ENCODE data around the gene AFAP1L2.
A peak's percentile ranks its signal among the peaks of the same experiment; 100 is the strongest.

Gene AFAP1L2

DNA sequence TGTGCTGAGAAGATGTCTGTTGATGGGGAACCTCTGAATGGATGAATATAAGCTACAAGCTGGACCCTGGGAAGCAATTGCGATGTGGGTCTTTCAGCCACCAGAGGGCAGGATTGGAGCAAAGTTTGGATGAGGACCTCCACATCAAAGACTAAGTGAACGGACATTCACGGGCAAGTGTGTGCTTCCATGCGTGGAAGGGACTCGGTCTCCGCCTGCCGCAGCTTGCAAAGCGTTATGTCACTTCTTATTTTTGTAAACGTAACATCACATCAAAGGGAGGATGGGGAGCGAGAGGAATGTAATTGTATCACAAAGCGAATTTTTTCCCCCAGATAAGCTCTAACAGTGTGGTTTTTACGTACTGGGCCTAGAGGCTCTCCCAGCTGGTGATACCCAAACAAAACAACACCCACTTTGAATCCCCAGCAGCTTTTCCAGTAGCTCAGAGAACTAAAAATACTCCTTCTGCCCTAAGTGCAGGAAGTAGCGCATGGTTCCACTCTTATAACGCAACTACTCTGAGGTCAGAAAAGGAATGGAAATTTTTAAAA lies 100.2 kb downstream of the AFAP1L2 start:
- peak overlapping the region; percentile 40 for H3K4me3 ChIP-seq (ENCODE audit: low read depth, low read length)
- H3K4me1 ChIP-seq (ENCODE audit: control insufficient read depth, insufficient read depth, low read length, unreplicated experiment), result peaks cover 29% of the 10 kb centered on the region
- H2AFZ ChIP-seq (ENCODE audit: low read length, unreplicated experiment), result peak overlapping the region; percentile 2
- H3K36me3 ChIP-seq (ENCODE audit: insufficient read depth, low read length), result no peaks in the 10 kb centered on the region
- H3K27ac ChIP-seq (ENCODE audit: low read depth, low read length), result no peak overlapping the region
- no peaks in the 10 kb centered on the region for H3K79me2 ChIP-seq (ENCODE audit: control insufficient read depth, insufficient read depth, low read length, unreplicated experiment)
- no peaks in the 10 kb centered on the region for H3K27me3 ChIP-seq (ENCODE audit: insufficient read depth, low read length)

DNA sequence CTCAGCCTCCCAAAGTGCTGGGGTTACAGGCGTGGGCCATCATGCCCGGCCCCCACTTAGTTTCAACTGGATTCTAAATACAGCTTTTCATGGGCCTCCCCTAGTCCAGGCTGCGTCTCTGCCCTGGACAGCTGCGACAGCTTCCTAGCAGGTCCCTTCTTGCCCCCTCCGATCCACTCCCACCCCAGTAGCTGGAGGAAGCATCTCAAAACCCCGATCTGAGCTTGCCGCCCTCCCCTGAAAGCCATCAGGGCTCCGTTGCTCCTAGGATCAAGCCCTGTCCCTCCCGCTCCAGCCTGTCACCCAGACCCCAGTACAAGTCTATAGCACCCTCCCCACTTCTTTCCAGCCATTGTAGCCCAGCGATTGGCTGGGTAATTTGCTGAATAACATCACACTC lies 100.7 kb downstream of the AFAP1L2 start:
- no peak overlapping the region for H3K27ac ChIP-seq (ENCODE audit: low read depth, low read length)
- no peaks in the 10 kb centered on the region for H3K27me3 ChIP-seq (ENCODE audit: insufficient read depth, low read length)
- no peak overlapping the region for H3K4me3 ChIP-seq (ENCODE audit: low read depth, low read length)
- H3K79me2 ChIP-seq (ENCODE audit: control insufficient read depth, insufficient read depth, low read length, unreplicated experiment), result no peaks in the 10 kb centered on the region
- no peak overlapping the region for H2AFZ ChIP-seq (ENCODE audit: low read length, unreplicated experiment)
- H3K36me3 ChIP-seq (ENCODE audit: insufficient read depth, low read length), result no peaks in the 10 kb centered on the region
- H3K4me1 ChIP-seq (ENCODE audit: control insufficient read depth, insufficient read depth, low read length, unreplicated experiment), result peaks cover 24% of the 10 kb centered on the region

DNA sequence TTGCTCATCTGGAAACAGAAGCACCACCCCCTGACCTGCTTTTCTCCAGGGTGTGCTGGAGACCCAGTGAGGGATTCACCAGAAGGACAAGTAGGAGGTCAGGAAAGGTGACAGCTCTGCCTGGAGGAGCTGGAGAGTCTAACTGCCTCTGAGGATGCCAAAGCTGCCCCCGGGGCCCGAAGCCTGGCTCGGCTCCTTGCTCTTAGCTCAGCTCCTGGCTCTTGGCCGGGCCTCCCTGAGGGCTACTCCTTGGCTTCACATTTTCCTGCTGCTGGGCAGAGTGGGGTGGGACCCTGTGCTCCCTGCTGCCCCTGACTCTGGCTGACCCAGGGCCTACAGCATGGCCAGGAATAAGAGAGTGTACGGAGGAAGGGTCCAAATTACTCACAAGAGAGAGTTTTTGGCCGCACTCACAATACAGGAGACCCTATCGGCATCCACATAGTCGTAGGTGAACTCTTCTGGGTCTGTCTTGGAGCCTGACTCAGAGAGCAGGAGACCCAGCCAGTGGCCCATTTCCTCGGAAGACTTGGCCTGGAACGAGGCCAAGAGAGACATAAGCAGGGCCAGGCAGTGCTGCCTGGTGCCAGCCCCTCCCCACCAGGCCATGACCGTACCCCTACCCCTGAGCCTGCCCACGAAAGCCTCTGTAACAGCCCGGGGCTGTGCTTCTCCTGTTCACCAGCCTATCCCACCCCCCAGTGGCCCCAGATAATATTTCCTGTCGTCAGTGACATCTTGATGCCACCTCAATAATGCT lies 102.2 kb downstream of the AFAP1L2 start:
- Histone ChIP-seq H3K79me2 (ENCODE audit: control insufficient read depth, insufficient read depth, low read length, unreplicated experiment) (no peaks in the 10 kb centered on the region), H3K4me3 (ENCODE audit: low read depth, low read length) (no peak overlapping the region), H3K27ac (ENCODE audit: low read depth, low read length) (no peak overlapping the region), H3K27me3 (ENCODE audit: insufficient read depth, low read length) (no peaks in the 10 kb centered on the region), H3K4me1 (ENCODE audit: control insufficient read depth, insufficient read depth, low read length, unreplicated experiment) (peaks cover 15% of the 10 kb centered on the region), H2AFZ (ENCODE audit: low read length, unreplicated experiment) (no peak overlapping the region), H3K36me3 (ENCODE audit: insufficient read depth, low read length) (no peaks in the 10 kb centered on the region)

DNA sequence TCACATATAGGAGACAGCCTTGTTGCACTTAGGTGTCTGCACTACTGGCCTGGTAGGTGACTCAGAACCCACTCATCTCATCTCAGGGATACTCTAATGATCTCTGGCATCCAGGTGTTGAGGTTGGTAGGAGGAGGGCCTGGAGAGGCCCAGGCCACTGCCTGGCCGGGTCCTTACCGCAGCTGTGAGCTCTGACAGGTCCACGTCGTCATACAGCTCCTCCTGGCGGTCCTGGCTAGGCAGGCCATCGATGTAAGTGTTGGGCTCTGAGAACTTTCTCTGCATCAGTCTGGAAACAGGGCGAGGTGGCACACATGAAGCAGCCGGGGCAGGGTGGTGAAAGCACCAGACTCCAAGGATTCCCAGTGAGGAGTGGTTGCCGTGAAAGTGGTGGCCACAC lies 103.1 kb downstream of the AFAP1L2 start:
- no peak overlapping the region for H3K27ac ChIP-seq (ENCODE audit: low read depth, low read length)
- H2AFZ ChIP-seq (ENCODE audit: low read length, unreplicated experiment), result no peak overlapping the region
- H3K4me3 ChIP-seq (ENCODE audit: low read depth, low read length), result no peak overlapping the region
- H3K79me2 ChIP-seq (ENCODE audit: control insufficient read depth, insufficient read depth, low read length, unreplicated experiment), result no peaks in the 10 kb centered on the region
- peaks cover 6% of the 10 kb centered on the region for H3K4me1 ChIP-seq (ENCODE audit: control insufficient read depth, insufficient read depth, low read length, unreplicated experiment)
- H3K27me3 ChIP-seq (ENCODE audit: insufficient read depth, low read length), result no peaks in the 10 kb centered on the region
- no peaks in the 10 kb centered on the region for H3K36me3 ChIP-seq (ENCODE audit: insufficient read depth, low read length)

DNA sequence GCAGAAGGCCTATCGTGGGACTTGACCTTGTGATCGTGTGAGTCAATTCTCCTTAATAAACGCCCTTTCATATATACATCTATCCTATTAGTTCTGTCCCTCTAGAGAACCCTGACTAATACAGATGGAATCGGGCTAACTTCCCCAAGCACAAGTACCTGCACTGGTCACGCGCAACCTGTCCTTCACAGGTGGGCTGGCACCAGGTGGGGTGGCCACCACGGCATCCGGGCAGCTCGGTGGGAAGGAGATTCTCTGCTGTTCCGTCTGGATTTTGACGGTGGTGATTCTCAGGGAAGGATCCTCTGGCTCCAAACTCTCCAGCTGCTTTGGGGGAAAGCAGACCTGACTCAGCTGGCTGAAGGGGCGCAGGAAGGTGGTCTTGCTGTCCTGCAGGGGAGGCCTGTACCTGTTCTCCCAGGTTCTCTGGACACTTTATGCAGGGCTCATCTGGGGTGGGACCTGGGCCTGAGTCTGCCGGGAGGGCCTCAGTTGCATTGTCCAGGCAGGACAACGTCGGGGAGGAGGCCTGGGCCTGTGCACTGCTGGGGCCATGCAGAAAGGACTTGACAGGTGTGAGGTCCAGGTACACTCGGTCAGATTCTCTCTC lies 104.2 kb downstream of the AFAP1L2 start:
- H3K27ac ChIP-seq (ENCODE audit: low read depth, low read length), result no peak overlapping the region
- H3K36me3 ChIP-seq (ENCODE audit: insufficient read depth, low read length), result 0 out of 2 replicates have a peak, but pooled peaks cover 4% of the 10 kb centered on the region
- H3K4me3 ChIP-seq (ENCODE audit: low read depth, low read length), result no peak overlapping the region
- no peaks in the 10 kb centered on the region for H3K79me2 ChIP-seq (ENCODE audit: control insufficient read depth, insufficient read depth, low read length, unreplicated experiment)
- H2AFZ ChIP-seq (ENCODE audit: low read length, unreplicated experiment), result no peak overlapping the region
- H3K4me1 ChIP-seq (ENCODE audit: control insufficient read depth, insufficient read depth, low read length, unreplicated experiment), result peaks cover 6% of the 10 kb centered on the region
- no peaks in the 10 kb centered on the region for H3K27me3 ChIP-seq (ENCODE audit: insufficient read depth, low read length)

DNA sequence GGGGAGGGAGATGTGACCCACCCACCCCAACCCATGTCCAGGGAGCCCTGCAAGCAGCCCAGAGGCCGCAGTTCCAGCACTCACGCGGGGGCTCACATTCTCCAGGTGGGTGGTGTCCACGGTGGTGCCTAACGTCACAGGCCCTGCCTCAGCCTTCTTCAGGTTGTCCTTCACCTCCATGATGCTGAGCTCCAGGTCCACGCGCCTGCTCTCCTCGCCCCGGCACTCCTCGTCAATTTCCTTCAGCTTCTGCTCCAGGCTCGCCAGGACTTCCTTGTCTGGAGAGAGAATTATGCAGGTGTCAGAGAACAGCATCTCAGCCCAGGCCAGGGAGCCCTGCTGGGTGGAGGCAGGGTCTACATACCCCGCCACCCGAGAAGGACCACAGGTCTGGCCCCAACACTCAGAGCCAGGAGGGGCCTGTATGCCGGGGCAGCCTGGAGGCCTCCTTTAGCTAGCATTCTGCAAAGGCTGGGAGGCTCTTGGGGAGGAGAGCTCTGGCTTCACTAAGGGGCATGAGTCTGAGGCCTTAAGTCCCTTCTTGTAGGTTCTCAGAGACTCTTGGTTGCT lies 107.1 kb downstream of the AFAP1L2 start:
- H3K36me3 ChIP-seq (ENCODE audit: insufficient read depth, low read length), result 0 out of 2 replicates have a peak, but pooled peaks cover 4% of the 10 kb centered on the region
- no peaks in the 10 kb centered on the region for H3K27me3 ChIP-seq (ENCODE audit: insufficient read depth, low read length)
- H3K27ac ChIP-seq (ENCODE audit: low read depth, low read length), result no peak overlapping the region
- H3K79me2 ChIP-seq (ENCODE audit: control insufficient read depth, insufficient read depth, low read length, unreplicated experiment), result no peaks in the 10 kb centered on the region
- no peaks in the 10 kb centered on the region for H3K4me1 ChIP-seq (ENCODE audit: control insufficient read depth, insufficient read depth, low read length, unreplicated experiment)
- no peak overlapping the region for H3K4me3 ChIP-seq (ENCODE audit: low read depth, low read length)
- no peak overlapping the region for H2AFZ ChIP-seq (ENCODE audit: low read length, unreplicated experiment)

DNA sequence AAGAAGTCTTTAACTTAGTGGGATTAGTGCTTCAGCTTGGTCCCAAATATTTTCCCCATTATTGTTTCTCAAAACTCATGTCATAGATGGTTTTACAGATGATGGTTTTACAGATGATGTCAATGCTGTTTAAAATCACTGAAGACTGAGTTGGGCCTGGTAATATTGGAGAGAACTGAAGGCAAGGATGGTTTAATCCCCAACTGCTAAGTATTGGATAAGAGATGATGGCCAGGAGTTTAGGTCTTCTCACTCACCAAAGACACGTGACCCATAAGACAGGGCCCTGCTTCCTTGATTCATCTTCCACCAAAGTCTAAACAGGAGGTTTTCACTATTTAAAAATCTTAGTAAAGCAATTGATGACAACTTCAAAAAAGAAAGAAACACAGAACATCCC lies 108.9 kb downstream of the AFAP1L2 start:
- no peak overlapping the region for H2AFZ ChIP-seq (ENCODE audit: low read length, unreplicated experiment)
- no peak overlapping the region for H3K27ac ChIP-seq (ENCODE audit: low read depth, low read length)
- H3K4me3 ChIP-seq (ENCODE audit: low read depth, low read length), result no peak overlapping the region
- no peaks in the 10 kb centered on the region for H3K27me3 ChIP-seq (ENCODE audit: insufficient read depth, low read length)
- H3K79me2 ChIP-seq (ENCODE audit: control insufficient read depth, insufficient read depth, low read length, unreplicated experiment), result no peaks in the 10 kb centered on the region
- no peaks in the 10 kb centered on the region for H3K4me1 ChIP-seq (ENCODE audit: control insufficient read depth, insufficient read depth, low read length, unreplicated experiment)
- H3K36me3 ChIP-seq (ENCODE audit: insufficient read depth, low read length), result 0 out of 2 replicates have a peak, but pooled peaks cover 4% of the 10 kb centered on the region

DNA sequence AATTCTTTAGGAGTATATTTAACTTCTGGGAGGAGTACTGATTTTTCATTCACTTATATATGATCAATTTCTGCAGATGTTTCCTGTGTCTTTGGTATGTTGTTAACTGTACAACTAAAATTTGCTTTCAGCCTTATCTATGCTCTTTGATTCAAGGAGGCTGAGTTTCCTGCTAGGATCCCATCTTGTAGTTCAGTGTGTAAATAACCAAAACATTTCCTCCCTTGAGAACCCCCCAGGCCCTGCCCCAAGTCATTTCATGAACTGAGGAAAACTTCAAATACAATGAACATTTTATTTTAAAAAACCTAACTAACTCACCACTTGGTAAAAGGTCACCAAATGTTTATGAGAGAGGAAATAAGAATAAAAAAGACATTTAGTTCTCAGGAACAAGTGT lies 109.8 kb downstream of the AFAP1L2 start:
- H3K79me2 ChIP-seq (ENCODE audit: control insufficient read depth, insufficient read depth, low read length, unreplicated experiment), result no peaks in the 10 kb centered on the region
- H3K4me1 ChIP-seq (ENCODE audit: control insufficient read depth, insufficient read depth, low read length, unreplicated experiment), result no peaks in the 10 kb centered on the region
- H3K36me3 ChIP-seq (ENCODE audit: insufficient read depth, low read length), result 0 out of 2 replicates have a peak, but pooled peaks cover 4% of the 10 kb centered on the region
- H3K27me3 ChIP-seq (ENCODE audit: insufficient read depth, low read length), result no peaks in the 10 kb centered on the region
- H3K27ac ChIP-seq (ENCODE audit: low read depth, low read length), result no peak overlapping the region
- no peak overlapping the region for H3K4me3 ChIP-seq (ENCODE audit: low read depth, low read length)
- H2AFZ ChIP-seq (ENCODE audit: low read length, unreplicated experiment), result no peak overlapping the region

DNA sequence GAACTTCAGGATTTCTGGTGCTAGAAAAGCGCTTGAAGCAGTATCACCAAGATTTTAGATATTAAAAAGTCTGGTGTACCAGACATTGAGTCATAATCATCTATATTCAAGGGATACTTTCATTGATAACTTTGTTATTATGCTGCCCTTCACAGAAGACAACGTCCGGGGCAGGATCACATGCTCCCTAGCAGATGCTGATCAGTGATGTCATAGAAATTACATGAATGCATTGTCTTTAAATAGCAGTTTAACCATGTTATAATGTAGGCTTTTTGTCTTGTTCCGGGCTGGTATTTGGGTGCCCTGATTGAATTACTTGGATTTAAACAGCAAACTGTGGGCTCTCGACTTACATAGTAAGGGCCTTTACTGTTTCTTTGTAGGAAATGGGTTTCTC lies 111.2 kb downstream of the AFAP1L2 start:
- Histone ChIP-seq H3K79me2 (ENCODE audit: control insufficient read depth, insufficient read depth, low read length, unreplicated experiment) (no peaks in the 10 kb centered on the region), H3K27me3 (ENCODE audit: insufficient read depth, low read length) (no peaks in the 10 kb centered on the region), H3K4me1 (ENCODE audit: control insufficient read depth, insufficient read depth, low read length, unreplicated experiment) (no peaks in the 10 kb centered on the region), H2AFZ (ENCODE audit: low read length, unreplicated experiment) (no peak overlapping the region), H3K4me3 (ENCODE audit: low read depth, low read length) (no peak overlapping the region), H3K36me3 (ENCODE audit: insufficient read depth, low read length) (0 out of 2 replicates have a peak, but pooled peaks cover 4% of the 10 kb centered on the region), H3K27ac (ENCODE audit: low read depth, low read length) (no peak overlapping the region)

DNA sequence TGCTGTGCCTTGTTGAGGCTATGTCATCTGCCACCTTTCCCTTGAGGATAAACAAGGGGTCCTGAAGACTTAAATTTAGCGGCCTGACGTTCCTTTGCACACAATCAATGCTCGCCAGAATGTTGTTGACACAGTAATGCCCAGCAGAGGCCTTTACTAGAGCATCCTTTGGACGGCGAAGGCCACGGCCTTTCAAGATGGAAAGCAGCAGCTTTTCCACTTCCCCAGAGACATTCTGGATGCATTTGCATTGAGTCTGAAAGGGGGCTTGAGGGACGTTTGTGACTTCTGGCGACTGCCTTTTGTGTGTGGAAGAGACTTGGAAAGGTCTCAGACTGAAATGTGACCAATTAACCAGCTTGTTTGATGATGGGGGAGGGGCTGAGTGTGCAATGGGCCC lies 112.8 kb downstream of the AFAP1L2 start:
- Histone ChIP-seq H3K27me3 (ENCODE audit: insufficient read depth, low read length) (0 out of 2 replicates have a peak, but pooled peaks cover 2% of the 10 kb centered on the region), H3K79me2 (ENCODE audit: control insufficient read depth, insufficient read depth, low read length, unreplicated experiment) (no peaks in the 10 kb centered on the region), H3K36me3 (ENCODE audit: insufficient read depth, low read length) (0 out of 2 replicates have a peak, but pooled peaks cover 4% of the 10 kb centered on the region), H2AFZ (ENCODE audit: low read length, unreplicated experiment) (no peak overlapping the region), H3K4me3 (ENCODE audit: low read depth, low read length) (no peak overlapping the region), H3K4me1 (ENCODE audit: control insufficient read depth, insufficient read depth, low read length, unreplicated experiment) (no peaks in the 10 kb centered on the region), H3K27ac (ENCODE audit: low read depth, low read length) (no peak overlapping the region)

Data from ACC112 (cell line).